ENCODE measurements around the gene FAM168A. TPM values are rescaled to one million over a fixed set of nuclear protein-coding genes. Genes with fewer than 3 reads are reported as not detected.

The FAM168A gene
- total RNA-seq, 1 donor from 2014 or later: 21.4 TPM

- Histone ChIP-seq H3K4me3 (no peak overlapping the region), H3K27ac (no peak overlapping the region), H3K4me1 (no peaks in the 10 kb centered on the region), H3K9me3 (no peaks in the 10 kb centered on the region), H3K36me3 (peaks cover 0 to 73% of the 10 kb centered on the region in 2 donors), H3K27me3 (no peaks in the 10 kb centered on the region)
- intact Hi-C loops (cut with DNase I): no loop called here
- DNase-seq (ENCODE audit: extremely low spot score in 2 of 2): no peak
- TF ChIP-seq POLR2A (IDR thresholded peaks at IDR 0.05) (no peak), POLR2AphosphoS5 (IDR thresholded peaks at IDR 0.05; ENCODE audit: insufficient read depth in 1 of 2, low read depth in 1 of 2) (no peak)
- TF ChIP-seq, protein P1, sequence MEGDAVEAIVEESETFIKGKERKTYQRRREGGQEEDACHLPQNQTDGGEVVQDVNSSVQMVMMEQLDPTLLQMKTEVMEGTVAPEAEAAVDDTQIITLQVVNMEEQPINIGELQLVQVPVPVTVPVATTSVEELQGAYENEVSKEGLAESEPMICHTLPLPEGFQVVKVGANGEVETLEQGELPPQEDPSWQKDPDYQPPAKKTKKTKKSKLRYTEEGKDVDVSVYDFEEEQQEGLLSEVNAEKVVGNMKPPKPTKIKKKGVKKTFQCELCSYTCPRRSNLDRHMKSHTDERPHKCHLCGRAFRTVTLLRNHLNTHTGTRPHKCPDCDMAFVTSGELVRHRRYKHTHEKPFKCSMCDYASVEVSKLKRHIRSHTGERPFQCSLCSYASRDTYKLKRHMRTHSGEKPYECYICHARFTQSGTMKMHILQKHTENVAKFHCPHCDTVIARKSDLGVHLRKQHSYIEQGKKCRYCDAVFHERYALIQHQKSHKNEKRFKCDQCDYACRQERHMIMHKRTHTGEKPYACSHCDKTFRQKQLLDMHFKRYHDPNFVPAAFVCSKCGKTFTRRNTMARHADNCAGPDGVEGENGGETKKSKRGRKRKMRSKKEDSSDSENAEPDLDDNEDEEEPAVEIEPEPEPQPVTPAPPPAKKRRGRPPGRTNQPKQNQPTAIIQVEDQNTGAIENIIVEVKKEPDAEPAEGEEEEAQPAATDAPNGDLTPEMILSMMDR (IDR thresholded peaks at IDR 0.05): no peak
Observed at GRCh38 chr11:73360743-73361369, 237.1 kb downstream of the FAM168A start.

- peak overlapping the region; percentile 17 for H3K27ac ChIP-seq
Observed at GRCh38 chr11:73359930-73360742, 237.8 kb downstream of the FAM168A start.

GRCh38 chr11:73359341-73359740, 238.6 kb downstream of the FAM168A start:
- H3K9me3 ChIP-seq: no peaks in the 10 kb centered on the region
- no peaks in the 10 kb centered on the region for H3K27me3 ChIP-seq
- H3K27ac ChIP-seq: peak overlapping the region; percentile 17
- TF ChIP-seq POLR2A (IDR thresholded peaks at IDR 0.05): no peak
- intact Hi-C loops (cut with DNase I): loop anchor here (10.0 kb wide), 1 partner anchor 295 kb away; no protein-coding TSS in a partner anchor
- peaks cover 0 to 61% of the 10 kb centered on the region in 2 donors for H3K36me3 ChIP-seq
- no peak overlapping the region for H3K4me3 ChIP-seq
- DNase-seq (ENCODE audit: extremely low spot score in 2 of 2): no peak
- H3K4me1 ChIP-seq: no peaks in the 10 kb centered on the region

More at GRCh38 chr11:73359930-73360742, 237.8 kb downstream of the FAM168A start:
- intact Hi-C loops (cut with DNase I): loop anchor here (10.0 kb wide), 1 partner anchor 295 kb away; no protein-coding TSS in a partner anchor
- H3K4me3 ChIP-seq: no peak overlapping the region
- DNase-seq (ENCODE audit: extremely low spot score in 2 of 2): no peak
- H3K9me3 ChIP-seq: no peaks in the 10 kb centered on the region
- H3K27me3 ChIP-seq: no peaks in the 10 kb centered on the region
- no peaks in the 10 kb centered on the region for H3K4me1 ChIP-seq
- TF ChIP-seq POLR2AphosphoS5 (IDR thresholded peaks at IDR 0.05; ENCODE audit: insufficient read depth in 1 of 2, low read depth in 1 of 2) (no peak), POLR2A (IDR thresholded peaks at IDR 0.05) (no peak)
- TF ChIP-seq, protein P1 (IDR thresholded peaks at IDR 0.05): no peak
- peaks cover 0 to 68% of the 10 kb centered on the region in 2 donors for H3K36me3 ChIP-seq

DNA sequence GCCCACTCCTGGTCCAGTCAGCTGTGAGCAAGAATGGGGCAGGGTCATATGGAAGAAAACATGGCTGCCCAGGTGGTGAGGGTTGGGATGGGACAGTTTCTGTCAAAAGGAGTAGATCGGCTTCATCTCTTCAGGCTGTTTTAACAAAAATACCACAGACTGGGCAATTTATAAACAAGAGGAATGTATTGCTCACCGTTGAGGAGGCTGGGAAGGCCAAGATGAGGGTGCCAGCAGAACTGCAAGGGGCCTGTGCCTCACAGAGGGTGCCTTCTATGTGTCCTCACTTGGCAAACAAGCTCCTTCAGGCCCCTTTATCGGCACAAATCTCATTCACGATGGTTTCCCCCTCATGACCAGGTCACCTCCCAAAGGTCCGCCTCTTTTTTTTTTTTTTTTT, 239.8 kb downstream of the FAM168A start:
- no peak for DNase-seq (ENCODE audit: extremely low spot score in 2 of 2)
- intact Hi-C loops (cut with DNase I): loop anchor here (10.0 kb wide), 1 partner anchor 297 kb away; no protein-coding TSS in a partner anchor
- H3K9me3 ChIP-seq: no peaks in the 10 kb centered on the region
- H3K27ac ChIP-seq: no peak overlapping the region
- TF ChIP-seq POLR2AphosphoS5 (IDR thresholded peaks at IDR 0.05; ENCODE audit: insufficient read depth in 1 of 2, low read depth in 1 of 2) (no peak), POLR2A (IDR thresholded peaks at IDR 0.05) (no peak)
- TF ChIP-seq, protein P1 (IDR thresholded peaks at IDR 0.05): no peak
- H3K27me3 ChIP-seq: no peaks in the 10 kb centered on the region
- H3K4me1 ChIP-seq: no peaks in the 10 kb centered on the region
- peaks cover 0 to 48% of the 10 kb centered on the region in 2 donors for H3K36me3 ChIP-seq
- no peak overlapping the region for H3K4me3 ChIP-seq

DNA sequence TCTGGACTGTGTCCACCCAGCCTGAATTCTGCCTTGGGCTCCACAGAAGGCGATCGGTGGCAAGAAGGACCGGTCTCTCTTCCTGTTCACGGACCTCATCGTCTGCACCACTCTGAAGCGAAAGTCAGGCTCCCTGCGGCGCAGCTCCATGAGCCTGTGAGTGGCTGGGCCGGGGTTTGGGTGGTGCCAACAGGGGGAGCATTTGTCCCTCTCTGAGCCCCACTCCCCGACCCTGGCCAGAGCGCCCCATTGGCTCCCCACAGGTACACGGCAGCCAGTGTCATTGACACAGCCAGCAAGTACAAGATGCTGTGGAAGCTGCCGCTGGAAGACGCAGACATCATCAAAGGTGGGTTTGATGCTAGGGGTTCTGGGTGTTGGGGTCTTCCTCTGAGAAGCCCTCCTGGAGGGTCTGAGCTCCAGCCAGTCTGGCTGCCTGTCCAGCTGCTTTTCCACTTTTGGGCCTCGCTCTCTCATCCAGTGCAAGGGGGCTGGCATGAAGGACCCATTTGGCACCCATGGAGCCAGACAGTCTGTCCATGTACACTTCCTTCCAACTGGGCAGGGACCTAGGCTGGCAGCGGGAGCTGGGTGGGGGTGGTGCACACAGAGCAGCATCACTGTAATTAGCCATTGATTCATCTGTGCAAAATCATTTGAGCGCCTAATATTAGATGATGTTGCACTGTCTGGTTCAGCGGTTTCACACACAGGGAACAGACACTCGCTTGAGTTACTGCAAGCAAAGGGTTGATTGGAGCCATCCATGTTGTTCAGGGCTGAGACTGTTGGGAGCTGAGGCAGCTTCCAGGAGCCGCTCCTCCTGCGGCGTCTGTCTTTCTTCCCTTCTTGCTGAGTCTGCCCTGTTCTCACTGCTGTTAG, 240.7 kb downstream of the FAM168A start:
- H3K4me1 ChIP-seq: no peaks in the 10 kb centered on the region
- TF ChIP-seq, protein P1 (IDR thresholded peaks at IDR 0.05): no peak
- TF ChIP-seq POLR2A (IDR thresholded peaks at IDR 0.05) (no peak), POLR2AphosphoS5 (IDR thresholded peaks at IDR 0.05; ENCODE audit: insufficient read depth in 1 of 2, low read depth in 1 of 2) (no peak)
- H3K4me3 ChIP-seq: no peak overlapping the region
- peaks cover 0 to 40% of the 10 kb centered on the region in 2 donors for H3K36me3 ChIP-seq
- intact Hi-C loops (cut with DNase I): loop anchor here (10.0 kb wide), 1 partner anchor 298 kb away; no protein-coding TSS in a partner anchor
- DNase-seq (ENCODE audit: extremely low spot score in 2 of 2): no peak
- no peaks in the 10 kb centered on the region for H3K27me3 ChIP-seq
- H3K9me3 ChIP-seq: no peaks in the 10 kb centered on the region
- no peak overlapping the region for H3K27ac ChIP-seq
